Activated CD8-positive, alpha-beta memory T cell treated with anti-CD3 and anti-CD28 coated beads for 48 hours (primary cell): ENCODE measurements around the gene PTX3.

Source experiments
- DNase-seq, 3 experiments: peaks; one replicate each; pipeline ENCODE4 v3.0.0-alpha.2; 2020; ENCODE audit warnings: low read depth in 2 of 3, low spot score in 2 of 3

The PTX3 gene

GRCh38 chr3:157420606-157421130, 16.0 kb upstream of the PTX3 start:
- DNase-seq: no peak

DNA sequence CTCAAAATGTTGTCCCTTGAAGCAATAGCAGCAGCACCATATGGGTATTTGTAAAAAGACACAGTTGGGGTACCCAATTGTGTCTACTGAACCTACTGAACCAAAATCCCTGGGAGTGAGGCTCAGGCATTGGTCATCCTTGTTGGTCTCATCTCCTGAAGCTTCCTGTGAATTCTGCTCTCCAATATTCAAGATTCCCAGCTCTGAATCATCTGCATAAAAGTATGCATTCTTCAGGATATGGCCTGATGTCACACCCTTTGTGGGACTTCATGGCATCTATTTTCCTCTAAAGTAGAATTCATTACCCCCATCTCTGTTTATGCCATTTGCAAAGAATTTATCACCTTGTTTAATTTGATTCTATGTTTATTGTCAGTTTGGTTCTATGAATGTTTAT, 13.3 kb upstream of the PTX3 start:
- DNase-seq: no peak

- no peak for DNase-seq
Measured at GRCh38 chr3:157427901-157428300, 8.7 kb upstream of the PTX3 start.

GRCh38 chr3:157428853-157429252, 7.8 kb upstream of the PTX3 start:
- no peak for DNase-seq

- no peak for DNase-seq
Measured at GRCh38 chr3:157429708-157430107, 6.9 kb upstream of the PTX3 start.

- no peak for DNase-seq
Measured at GRCh38 chr3:157438194-157438730, 1.6 kb downstream of the PTX3 start.

GRCh38 chr3:157441102-157441624, 4.5 kb downstream of the PTX3 start:
- no peak for DNase-seq

DNA sequence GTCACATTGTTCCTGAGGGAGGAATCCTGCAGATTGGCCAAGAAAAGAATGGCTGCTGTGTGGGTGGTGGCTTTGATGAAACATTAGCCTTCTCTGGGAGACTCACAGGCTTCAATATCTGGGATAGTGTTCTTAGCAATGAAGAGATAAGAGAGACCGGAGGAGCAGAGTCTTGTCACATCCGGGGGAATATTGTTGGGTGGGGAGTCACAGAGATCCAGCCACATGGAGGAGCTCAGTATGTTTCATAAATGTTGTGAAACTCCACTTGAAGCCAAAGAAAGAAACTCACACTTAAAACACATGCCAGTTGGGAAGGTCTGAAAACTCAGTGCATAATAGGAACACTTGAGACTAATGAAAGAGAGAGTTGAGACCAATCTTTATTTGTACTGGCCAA, 6.1 kb downstream of the PTX3 start:
- DNase-seq: no peak

DNA sequence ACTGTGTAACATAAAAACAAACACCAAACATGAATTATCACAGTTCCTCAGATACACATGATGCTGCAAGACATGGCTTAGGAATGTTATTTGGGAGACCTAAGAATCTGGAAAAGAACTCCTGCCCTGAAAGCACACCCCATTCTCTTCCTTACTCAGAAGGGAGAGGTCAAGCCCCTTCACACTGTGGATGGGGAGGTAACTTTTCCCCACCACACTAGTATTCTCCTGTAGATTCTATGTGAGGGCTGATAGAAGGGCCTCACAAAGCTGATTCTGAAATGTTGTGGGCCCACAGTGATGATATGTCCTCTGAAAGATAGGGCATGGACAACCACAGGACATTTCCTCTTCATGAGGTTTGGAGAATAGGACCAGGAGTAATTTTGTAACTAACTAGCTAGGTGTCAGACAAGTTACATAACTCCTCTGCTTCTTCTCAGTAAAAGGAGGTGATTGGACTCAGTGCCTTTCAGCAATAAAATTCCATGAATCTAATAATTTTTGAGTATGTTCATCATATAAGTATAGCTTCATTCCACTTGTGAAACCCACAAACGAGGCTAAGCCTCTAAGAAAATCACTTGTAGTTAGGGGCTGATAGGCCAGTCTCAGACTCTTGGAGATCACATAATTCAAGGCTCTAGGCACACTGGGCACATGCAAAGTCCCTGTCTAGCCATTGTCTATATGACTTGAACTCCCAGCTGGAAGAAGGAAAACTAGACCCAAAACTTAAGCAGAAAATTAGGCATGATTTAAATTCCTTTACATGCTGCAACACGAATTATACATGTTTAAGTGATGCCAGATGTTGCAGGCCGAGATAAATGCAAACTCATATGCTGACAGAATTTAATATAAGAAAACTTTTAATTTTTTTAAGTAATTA, 7.5 kb downstream of the PTX3 start:
- no peak for DNase-seq

- DNase-seq: no peak
Measured at GRCh38 chr3:157444797-157445184, 8.1 kb downstream of the PTX3 start.

DNA sequence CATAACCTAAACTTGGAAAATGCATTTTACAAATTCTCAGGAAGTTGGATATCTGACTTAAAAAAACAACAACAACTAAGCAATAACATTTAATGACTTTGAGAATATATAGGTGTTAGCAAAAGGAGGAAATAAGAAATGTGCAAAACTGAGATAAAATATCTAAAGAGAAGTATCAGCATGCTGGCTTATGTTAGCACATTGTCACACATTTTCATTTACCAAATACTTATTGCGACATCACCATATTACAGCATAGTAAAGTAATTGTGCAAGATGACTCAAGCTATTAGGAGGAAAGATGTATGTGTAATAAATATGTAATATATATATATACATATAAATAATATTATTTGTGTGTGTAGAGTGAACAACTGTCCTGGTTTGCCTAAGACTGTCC, 9.2 kb downstream of the PTX3 start:
- no peak for DNase-seq

GRCh38 chr3:157447026-157447694, 10.5 kb downstream of the PTX3 start:
- DNase-seq: no peak

DNA sequence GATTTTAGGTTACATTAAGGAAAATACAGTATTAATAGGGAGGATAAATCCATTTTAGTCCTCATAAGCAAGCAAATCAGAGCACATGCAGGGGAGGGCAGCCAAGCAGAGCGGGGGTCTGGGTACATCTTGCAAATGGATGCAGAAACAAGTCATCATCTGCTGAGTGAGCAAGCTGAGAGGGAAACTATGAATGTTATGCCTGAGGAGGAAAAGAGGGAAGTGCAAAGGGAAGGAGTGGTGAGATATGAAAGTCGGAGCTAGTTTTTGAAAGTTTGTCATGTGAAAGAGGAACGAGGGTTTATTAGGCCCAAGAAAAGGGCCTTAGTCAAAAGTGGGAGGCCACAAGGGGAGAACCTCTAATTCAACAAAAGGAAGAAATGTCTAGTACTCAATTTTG, 15.4 kb downstream of the PTX3 start:
- DNase-seq: no peak

- no peak for DNase-seq
Measured at GRCh38 chr3:157453824-157454223, 17.2 kb downstream of the PTX3 start.

GRCh38 chr3:157459706-157460105, 23.1 kb downstream of the PTX3 start:
- no peak for DNase-seq

- DNase-seq: no peak
Measured at GRCh38 chr3:157460253-157460652, 23.6 kb downstream of the PTX3 start.

- DNase-seq: no peak
Measured at GRCh38 chr3:157463816-157464215, 27.2 kb downstream of the PTX3 start.

- DNase-seq: no peak
Measured at GRCh38 chr3:157464321-157464720, 27.7 kb downstream of the PTX3 start.

GRCh38 chr3:157465741-157466140, 29.1 kb downstream of the PTX3 start:
- DNase-seq: no peak

DNA sequence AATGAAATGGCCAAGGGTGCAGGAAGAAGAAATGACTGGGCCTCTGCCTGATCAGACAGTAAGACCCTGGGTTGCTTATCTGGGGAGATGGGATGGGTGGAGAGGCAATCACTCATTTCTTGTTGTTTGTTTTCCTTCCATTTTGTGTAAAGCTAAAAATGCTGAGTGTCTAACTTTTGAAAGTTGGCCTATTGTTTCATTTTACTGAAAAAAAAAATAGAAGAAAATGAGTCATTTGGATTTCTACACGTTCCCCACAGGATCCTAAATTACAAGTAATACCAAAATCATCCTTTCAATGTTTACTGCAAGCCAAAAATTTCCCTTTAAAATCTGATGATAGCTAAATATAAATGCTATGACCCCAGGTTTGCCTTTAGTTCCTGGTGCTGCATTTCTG, 30.6 kb downstream of the PTX3 start:
- no peak for DNase-seq

GRCh38 chr3:157469561-157470294, 33.1 kb downstream of the PTX3 start:
- DNase-seq: no peak
